Fibroblast of skin of left quadriceps (primary cell): ENCODE measurements around the gene FES.
"Not testable (repeated sequence)": the region's sequence is repeated elsewhere in the genome, so short reads cannot be mapped to it uniquely, and the experiment has no call there.

Source experiments
- DNase-seq, 2 experiments: peaks; one replicate each; pipeline ENCODE4 v3.0.0-alpha.2; 2013; ENCODE audit warnings: low read depth in 2 of 2

Gene FES

DNA sequence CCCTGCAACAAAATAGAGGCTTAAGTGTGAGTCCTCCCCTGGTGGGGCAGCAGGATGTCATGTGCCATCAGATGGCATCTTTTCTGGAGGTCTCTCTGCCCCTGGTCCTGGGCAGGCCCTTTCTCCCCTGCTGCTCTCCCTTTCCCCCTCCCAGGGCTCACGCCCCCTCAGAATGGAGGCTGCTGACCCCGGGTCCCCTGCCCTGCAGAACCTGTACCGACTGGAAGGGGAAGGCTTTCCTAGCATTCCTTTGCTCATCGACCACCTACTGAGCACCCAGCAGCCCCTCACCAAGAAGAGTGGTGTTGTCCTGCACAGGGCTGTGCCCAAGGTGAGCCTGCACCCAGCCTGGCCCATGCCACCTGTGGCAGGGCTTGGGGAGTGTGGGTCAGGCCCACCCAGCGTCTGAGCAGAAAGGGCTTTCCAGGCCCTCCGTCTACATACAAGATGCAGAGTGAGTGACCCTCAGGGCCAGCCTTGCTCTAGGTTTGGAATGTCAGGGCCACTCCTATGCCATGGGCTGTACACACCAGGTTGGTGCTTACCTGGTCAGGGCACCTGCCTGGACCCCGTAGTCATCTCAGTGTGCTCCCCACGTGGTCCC is 7.1 kb downstream of the FES start:
- no peak for DNase-seq

GRCh38 chr15:90892023-90892422 is 7.7 kb downstream of the FES start:
- no peak for DNase-seq

GRCh38 chr15:90892498-90893174 is 8.3 kb downstream of the FES start:
- no peak for DNase-seq

- no peak for DNase-seq
These were observed 9.1 kb downstream of the FES start for GRCh38 chr15:90893175-90894090.

DNA sequence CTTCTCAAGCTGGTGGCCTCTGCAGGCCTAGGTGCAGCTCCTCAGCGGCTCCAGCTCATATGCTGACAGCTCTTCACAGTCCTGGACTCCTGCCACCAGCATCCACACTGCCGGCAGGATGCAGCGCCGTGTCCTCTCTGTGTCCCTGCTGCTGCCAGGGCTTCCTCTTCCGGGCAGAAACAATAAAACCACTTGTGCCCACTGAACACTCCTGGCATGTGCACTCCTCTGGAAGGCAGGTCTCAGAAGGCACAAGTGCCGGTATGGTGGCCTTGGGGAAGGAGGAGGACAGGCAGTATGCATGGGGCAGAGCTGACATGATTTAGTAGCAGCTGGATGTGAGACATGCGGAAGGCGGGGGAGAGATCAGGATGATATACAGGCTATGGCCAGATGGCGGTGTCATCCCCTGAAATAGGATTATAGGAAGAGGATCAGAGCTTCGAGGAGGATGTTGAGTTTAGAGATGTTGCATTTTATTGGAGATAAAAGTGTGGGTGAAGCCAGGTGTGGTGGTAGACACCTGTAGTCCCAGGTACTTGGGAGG is 11.3 kb downstream of the FES start:
- no peak for DNase-seq

- not testable (repeated sequence) for DNase-seq
These were observed 12.9 kb downstream of the FES start for GRCh38 chr15:90897131-90897655.

GRCh38 chr15:90901175-90902039 is 17.1 kb downstream of the FES start:
- no peak for DNase-seq

- peak; percentile 43 to 46 for DNase-seq
These were observed 17.9 kb downstream of the FES start for GRCh38 chr15:90902040-90902839.

DNA sequence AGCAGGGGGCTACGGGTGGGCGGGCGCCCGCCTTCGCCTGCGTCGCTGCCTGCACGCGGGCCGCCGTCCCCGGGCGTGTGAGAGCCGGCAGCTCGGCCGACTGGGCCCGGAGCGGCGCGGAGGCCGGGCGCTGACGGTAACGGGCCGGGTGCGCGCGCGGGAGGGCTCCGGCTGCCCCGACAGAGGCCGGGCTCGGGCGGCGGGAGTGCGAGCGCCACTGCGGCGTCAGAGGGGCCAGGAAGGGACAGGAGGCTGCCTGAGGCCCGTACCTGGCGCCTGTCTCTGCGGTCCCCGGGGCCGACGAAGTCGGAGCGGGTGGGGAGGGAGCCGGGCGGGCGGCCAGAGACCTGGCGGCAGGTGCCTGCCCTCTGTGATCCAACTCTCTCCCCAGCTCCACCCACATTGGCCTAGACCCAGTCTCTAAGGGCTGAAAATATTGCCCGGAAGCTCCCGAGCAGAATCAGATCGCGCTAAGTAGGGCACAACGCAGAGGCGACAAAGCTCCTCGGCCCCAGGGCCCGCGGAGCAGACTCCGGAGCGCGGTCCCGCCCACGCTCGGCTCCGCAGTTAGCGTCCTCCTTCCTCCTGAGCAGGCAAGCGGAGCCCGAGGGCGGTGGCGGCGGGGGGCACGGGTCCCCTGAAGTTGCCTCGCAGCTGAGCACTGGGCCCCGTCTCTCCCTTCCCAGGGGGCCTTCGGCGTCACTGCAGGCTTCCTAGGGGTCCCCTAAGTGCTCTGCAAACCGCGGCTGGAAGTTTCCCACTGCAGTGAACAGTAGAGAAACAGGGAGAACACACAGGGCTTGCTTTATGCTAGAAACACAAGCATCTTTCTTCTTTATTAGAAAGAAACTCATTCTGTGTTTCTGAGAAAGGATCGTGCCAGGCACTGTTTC is 18.8 kb downstream of the FES start, which contains the start of gene MAN2A2:
TSS of gene MAN2A2 (plus strand) at position 463 of the 893 bp plus-strand sequence. CDS start 906 bp downstream, outside the sequence.
- DNase-seq = no peak

- DNase-seq = no peak
These were observed 19.6 kb downstream of the FES start for GRCh38 chr15:90903733-90904536.

DNA sequence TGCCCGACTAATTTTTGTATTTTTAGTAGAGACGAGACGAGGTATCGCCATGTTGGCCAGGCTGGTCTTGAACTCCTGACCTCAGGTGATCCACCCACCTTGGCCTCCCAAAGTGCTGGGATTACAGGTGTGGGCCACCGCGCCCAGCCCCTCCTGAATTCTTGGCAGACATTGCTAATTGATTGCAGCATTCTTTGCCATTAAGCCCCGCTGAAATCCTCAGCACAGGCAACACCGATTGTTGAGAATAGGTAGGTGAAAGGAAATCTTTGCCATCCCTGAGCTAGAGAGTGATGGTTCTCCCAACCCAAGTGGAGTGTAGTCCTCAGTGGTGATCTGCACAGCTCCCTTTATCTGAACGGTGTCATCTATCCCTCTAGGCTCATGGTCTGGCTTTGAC is 20.4 kb downstream of the FES start:
- DNase-seq = no peak

DNA sequence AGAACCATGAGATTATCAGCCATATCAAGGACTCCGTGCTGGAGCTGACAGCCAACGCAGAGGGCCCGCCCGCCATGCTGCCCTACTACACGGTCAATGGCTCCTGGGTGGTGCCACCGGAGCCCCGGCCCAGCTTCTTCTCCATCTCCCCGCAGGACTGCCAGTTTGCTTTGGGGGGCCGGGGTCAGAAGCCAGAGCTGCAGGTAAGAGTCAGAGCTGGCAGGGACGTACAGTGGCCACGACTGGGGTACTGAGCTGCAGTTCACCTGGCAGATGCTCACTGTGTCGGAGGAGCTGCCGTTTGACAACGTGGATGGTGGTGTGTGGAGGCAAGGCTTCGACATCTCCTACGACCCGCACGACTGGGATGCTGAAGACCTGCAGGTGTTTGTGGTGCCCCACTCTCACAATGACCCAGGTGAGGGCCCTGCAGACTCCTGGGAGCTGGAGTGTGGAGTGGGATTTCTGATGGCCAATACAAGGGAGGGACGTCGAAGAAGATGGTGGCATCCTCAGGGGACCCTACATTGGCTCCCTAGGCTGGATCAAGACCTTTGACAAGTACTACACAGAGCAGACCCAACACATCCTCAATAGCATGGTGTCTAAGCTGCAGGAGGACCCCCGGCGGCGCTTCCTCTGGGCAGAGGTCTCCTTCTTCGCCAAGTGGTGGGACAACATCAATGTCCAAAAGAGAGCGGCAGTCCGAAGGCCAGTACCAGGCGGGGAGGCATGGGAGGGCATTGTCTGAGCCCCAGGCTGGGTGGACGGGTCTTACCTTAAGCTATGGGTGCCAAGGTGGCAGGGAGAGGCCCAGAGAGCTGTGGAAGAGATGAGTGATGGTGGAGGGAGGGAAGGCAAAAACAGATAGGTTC is 21.2 kb downstream of the FES start:
- DNase-seq = no peak

DNA sequence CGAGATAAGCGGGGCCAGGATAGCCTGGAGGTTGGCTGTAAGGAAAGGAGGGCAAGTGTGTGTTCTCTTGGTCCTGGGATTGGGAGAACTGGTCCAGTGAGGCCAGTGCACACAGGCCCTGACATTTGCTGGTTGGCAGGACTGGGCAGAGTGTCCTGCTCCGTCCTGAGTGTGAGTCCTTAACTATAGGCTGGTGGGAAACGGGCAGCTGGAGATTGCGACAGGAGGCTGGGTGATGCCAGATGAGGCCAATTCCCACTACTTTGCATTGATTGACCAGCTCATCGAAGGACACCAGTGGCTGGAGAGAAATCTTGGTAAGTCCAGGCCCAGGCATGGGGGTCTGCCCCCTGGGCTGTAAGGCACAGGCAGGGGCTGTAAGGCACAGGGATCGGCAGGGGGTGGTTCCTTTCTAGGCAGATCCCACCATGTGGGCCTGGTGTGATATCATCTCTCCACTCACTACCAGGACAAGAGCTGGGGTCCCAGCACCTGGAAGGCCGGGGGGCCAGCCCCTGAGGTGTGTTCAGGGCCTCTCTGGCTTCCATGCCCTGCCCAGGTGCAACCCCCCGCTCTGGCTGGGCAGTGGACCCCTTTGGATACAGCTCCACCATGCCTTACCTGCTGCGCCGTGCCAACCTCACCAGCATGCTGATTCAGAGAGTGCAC is 22.0 kb downstream of the FES start:
- no peak for DNase-seq

GRCh38 chr15:90907051-90907660 is 22.9 kb downstream of the FES start:
- DNase-seq = no peak

DNA sequence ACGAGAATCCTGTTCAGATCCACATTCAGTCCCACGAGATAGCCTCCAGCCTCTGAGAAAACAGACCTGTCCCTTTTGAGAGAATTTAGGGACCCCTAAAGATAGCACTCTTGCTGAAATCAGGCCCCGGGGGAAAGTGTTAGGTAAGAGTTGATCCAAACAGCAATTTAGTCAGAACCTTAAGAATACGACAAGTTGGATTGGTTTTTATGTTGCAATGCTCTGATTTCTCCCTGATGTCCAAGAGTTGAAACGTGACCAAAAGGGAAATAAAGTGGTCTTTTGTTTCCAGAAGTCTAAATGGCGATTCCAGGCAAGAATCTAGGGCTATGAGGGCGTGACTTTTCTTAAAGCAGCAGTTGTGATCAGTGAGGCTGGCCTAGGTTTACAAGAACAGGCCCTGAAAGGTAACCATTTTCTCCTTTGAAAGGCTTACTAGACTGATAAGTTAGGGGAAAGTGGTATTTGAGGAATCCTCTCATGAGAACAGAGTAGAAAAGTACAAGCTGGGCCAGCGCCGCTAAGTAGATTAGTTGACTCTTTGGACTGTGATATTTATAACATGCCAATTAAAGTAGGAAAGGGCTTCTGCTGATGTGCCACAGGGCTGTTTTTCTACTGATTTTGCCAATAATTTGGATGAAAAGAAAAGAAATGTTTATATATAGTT is 23.7 kb downstream of the FES start:
- no peak for DNase-seq

GRCh38 chr15:90909449-90909848 is 25.1 kb downstream of the FES start:
- DNase-seq = not testable (repeated sequence)
